Neural progenitor cell (in vitro differentiated cells): Measurements from ENCODE around the gene ABHD17B.

ENCODE experiments used
- CTCF ChIP-seq: fragments of 200-600 bp; sonication (generic); IDR thresholded peaks from 2 replicates; pipeline ENCODE4 v1.5.1; 2017; ENCODE audit warnings: antibody characterized with exemption, mild to moderate bottlenecking
- EZH2 ChIP-seq: fragments of 200-600 bp; sonication (generic); IDR thresholded peaks from 2 replicates; pipeline ENCODE4 v1.6.1; 2017; ENCODE audit warnings: antibody characterized with exemption, mild to moderate bottlenecking, moderate library complexity

GRCh38 chr9:71925834-71926233 is 14.8 kb upstream of the ABHD17B start:
- TF ChIP-seq CTCF (no peak), EZH2 (no peak)
